GM04504 (cell line): ENCODE measurements around the gene ETFA.
A peak's percentile ranks its signal among the peaks of the same experiment; 100 is the strongest.

Experiments used
- DNase-seq: peaks from one replicate; pipeline ENCODE4 v3.0.0-alpha.2; 2012; ENCODE audit warnings: low read depth

Gene ETFA

DNA sequence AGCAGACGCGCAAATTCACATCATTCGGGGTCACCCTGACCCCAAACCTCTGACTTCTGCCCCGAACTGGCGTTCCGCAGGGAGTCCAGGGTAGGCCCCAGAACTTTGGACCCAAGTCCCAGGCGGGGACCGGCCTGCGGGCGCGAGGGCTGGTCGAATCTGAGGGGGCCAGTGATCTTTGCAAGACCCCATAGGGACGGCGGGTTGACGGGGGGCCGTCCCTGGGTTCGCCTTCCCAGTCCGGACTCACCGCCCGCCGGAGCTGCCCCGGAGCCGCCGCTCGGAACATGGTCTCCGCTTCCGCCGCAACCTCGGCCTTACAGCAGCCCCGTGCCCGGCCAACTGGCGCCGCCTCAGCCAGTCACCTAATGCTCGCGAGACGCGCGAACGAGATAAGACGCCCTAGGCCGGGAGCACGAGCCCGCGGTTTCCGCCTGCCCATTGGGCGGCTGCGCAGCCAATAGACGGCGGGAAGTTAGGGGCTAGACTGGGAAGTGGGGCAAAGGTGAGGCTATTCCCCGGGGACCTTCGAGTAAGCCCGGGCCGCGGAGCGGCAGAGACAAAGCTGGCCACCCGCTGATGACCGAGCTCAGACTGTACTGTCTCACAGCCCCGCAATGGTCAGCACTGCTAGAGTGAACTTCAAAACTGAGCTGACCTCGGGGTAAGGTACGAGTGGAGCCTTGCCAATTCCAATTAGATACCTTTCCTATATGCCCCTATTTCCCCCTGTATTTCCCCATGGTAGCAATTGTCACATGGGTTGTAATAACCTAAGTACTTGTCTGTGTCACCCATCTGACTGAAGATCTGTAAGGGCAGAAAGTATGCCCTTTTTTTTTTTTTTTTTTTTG, at the start of gene ETFA:
Gene ETFA (minus strand): TSS at position 370 of the 854 bp plus-strand sequence. CDS start 81 bp downstream, at position 289.
- DNase-seq, result peak; percentile 94

GRCh38 chr15:76360416-76360815, 49.1 kb upstream of the ETFA start:
- DNase-seq, result no peak

DNA sequence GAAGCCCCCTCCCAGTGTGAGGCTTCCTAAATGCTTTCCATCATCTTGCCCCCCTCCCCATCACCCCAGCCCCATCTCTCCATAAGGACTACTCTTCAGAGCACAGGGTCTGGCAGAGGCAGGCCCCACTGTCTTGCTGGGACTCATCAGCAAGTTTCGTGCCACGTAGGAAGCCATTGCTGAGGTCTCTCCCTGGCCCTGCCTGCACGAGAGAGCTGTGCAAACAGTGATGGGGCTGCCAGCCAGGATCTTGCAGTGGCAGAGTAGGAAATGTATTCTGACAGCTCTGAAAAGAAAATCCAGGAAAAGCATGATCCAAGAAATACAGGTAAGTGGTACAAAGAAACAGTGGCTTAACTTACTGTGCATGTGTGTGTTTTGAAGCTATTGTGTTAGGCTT, 47.9 kb upstream of the ETFA start:
- DNase-seq, result no peak

DNA sequence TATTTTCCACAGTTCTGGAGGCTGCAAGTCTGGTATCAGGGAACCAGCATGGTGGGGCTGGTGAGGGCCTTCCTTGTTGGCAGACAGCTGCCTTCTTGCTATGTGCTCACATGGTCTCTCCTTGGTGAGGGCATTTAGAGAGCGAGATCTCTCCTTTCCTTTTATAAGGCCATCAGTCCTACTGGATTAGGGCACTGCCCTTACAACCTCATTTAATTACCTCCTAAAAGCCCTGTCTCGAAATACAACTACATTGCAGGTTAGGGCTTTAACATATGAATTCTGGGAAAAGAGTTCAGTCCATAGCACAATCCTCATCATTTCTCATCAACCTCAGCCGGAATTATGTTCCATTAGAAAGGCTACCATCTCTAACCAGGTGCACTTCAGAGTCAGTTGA, 47.2 kb upstream of the ETFA start:
- no peak for DNase-seq

DNA sequence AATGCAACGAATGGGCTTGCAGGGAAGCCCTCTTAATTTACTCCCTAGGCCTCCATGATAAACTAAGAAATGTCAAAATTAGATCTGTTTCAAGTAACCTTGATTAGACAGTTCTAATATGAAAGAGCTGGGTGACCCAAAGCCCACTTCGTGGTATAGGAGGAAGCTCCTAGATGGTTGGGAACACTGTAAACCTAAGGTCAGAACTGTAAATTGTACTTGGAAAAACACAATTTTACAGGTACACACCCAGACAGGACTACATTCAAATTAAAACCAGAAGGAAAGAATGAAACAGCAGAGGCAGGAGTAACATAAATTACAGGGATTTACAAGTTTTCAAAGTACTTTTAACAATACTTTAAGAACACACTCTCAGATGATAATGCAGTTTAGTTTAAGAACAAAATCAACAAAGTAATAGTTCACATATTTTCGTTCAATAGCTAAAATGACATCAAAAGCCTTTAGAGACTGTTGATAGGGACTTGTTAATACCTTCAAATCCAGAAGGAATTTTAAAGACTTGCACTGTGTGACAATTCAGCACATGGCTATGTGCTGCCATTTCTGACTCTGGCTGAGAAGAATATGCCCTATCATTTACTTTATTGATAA, 43.7 kb upstream of the ETFA start:
- no peak for DNase-seq

GRCh38 chr15:76353903-76354302, 42.6 kb upstream of the ETFA start:
- no peak for DNase-seq

DNA sequence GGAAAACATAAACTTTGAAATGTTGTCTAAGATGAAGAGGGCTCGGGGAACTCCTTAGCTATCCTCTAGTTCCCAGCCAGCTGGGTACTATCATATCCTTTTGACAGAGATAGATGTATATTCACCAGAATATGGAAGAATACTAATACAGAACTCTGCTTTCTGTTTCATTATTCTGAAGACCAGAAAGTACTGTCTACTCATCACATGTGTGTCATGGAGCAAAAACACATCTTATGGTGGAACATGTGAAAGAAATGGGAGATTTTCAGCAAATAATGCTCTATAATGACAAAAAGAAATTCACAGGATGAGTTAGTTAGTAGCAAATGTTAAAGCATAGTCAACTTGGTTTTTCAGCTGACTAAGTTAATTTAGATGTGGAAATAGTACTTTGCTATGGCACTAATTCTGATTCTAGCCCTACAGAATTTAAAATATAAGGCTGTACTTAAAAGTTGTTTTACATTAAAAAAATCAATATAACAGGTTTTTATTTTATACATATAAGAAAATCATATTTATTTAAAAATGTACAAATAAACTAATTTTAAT, 41.8 kb upstream of the ETFA start:
- DNase-seq, result no peak

DNA sequence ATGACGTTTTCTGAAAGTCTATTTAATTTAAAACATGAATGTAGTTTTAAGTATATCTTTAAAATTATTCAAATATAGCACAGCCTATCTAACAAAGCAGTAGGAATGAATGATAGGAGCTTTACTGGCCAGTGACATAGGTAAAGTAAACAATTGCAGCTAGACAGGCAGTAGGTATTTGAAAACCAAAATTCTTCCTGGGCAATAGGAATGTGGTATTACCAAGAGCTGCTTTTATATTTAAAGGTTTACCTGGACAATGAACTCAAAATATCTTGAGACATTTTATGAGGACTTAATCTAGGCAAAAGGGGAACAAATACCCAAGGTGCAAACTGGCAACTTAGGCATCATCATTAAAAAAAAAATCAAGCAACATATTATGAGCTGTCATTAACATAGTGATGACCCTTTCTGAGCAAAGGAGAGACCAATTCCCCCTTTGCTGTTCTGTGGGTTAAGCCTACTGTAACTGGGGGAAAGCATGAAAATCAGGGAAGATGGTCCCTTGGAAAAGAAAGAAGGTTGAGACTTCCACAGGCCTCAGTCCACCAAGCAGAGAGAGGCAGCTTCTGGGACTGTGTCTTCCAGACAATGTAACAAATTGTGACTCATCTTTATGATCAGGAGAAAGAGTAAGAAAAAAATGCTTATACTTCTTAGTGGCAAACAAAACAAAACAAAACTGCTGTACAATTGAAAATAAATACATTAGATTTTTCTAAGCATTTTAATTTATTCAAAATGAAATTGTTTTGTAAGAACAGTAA, 38.2 kb upstream of the ETFA start:
- no peak for DNase-seq

DNA sequence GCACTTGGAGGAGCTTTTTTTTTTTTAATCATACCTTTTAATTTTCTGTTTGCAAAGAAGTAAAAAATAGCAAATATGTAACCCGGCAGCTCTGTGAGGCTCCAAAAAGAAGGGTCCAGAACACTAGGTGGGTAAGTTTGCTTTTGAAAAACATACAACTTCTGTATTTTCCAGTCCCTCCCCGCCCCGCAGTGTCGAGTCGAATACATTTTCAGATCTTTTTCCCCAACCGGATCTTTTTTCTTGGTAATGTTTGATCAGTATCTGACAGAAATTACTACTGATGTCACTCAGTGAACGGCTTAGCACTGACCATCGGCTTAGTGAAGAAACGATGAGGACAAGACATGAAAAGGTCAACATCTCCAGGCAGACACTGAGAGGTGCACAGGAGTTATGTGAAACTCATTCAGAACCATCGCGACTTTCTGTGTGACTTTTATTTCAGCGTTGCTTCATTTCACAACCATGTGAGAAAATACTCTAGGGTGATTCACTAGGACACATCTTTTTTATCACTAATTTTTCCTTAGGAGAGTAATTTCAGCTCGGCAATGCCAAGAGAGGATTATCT, 36.3 kb upstream of the ETFA start:
- no peak for DNase-seq

DNA sequence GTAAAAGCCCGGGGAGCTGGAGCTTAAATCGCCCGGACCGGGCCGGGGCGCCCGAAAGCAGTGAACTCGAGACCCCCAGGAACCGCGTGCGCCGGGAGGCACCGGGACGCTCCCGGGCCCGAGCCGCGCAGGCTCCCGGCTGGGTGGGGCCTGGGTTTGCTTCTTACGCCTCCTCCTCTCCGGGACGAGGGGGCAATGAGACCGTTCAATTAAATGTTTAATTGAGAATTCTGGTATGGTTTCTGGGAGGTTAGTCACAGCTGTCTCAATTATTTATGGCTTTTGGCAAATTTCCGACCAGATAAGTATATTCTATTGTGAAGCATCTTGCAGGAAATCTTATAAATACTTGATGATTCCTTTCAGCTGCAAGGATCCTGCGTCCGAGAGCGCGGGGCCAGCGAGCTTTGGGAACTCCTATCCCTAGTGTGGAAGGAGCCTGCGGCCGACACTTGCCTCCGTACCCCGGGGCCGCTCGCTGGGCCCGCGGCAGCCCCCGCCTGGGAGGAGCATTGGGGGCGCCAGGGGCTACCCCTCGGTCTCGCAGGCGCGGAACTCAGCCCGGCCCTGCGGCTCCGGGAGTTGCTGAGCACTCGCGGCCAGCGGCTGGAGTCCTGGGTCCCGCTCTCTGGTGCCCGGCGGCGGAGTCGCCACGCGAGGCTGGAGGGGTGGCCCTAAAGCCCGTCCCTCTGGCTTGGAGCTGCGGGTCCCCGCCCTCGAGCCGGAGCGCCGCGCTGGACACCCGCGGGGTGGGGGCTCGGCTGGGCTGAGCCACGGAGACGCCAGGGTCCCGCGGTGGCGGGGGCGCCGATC, 35.6 kb upstream of the ETFA start:
- DNase-seq, result no peak

DNA sequence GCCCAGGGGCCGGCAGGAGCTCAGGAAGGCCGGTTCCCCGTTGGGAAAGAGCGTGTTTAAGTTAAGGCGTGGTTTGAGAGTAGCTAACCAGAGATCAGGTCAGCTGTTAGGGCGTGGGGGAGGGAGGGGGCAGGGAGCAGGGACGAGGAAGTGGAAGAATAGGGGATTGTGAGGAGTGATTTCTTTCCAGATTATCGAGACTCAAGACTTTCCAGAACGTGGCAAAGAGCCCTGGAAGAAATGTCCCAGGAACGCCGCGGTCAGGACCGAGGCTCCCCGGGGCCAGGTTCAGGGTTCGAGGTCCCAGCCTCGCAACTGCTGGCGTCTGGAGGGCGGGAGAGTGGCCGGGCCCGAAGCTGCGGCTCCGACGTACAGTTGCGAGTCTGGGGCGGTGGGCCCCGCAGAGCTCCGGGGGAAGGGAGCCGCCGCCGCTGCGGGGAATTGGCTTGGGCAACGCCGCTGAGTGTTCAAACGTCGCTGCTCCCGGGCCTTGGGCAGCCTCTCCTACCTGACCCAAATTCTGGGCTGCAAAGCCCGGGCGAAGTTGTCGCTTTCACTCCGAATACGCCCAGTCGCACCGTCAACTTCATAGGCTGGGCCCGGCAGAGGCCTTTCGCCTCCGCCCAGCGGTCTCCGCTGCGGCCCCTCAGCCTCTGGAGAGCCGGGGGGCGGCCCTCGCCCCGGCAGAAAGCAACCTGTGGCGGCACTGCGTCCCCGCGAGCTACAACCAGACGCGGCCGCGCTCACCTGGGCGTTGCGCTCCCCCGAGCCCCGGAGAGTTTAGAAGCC, 34.8 kb upstream of the ETFA start:
- no peak for DNase-seq

- no peak for DNase-seq
These were observed 34.3 kb upstream of the ETFA start for GRCh38 chr15:76345583-76345879.

DNA sequence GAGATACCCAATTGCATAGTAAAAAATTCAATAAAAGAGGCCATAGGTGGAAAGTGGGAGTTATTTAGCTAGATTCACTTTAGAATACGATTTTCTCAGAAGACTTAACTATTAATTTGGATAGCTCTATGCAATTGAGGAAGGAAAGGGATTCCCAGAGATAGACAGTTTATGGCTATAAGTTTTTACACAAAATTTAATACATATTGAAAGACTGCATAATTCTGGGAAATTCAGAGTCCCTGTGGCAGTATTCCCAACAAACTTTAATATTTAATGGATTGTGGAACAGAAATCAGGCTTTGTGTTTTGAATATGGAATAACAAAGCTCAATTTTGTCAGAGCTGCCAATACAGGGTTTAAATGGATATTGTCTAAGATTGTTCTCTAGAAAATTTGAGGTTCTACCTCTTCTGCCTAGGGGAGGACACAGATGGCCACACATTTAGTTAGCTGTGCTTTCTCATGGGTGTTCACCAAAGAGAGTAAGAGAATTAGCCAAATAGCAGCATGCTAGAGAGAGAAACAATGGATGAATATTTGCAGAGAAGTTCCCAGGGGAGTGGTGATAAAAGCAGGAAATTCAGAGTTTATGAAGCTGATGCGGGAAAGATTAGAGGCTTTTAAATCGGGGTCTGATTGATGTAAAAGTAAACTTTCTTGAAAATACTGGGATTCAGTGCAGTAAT, 33.8 kb upstream of the ETFA start:
- no peak for DNase-seq

GRCh38 chr15:76343313-76343996, 32.2 kb upstream of the ETFA start:
- DNase-seq, result no peak

DNA sequence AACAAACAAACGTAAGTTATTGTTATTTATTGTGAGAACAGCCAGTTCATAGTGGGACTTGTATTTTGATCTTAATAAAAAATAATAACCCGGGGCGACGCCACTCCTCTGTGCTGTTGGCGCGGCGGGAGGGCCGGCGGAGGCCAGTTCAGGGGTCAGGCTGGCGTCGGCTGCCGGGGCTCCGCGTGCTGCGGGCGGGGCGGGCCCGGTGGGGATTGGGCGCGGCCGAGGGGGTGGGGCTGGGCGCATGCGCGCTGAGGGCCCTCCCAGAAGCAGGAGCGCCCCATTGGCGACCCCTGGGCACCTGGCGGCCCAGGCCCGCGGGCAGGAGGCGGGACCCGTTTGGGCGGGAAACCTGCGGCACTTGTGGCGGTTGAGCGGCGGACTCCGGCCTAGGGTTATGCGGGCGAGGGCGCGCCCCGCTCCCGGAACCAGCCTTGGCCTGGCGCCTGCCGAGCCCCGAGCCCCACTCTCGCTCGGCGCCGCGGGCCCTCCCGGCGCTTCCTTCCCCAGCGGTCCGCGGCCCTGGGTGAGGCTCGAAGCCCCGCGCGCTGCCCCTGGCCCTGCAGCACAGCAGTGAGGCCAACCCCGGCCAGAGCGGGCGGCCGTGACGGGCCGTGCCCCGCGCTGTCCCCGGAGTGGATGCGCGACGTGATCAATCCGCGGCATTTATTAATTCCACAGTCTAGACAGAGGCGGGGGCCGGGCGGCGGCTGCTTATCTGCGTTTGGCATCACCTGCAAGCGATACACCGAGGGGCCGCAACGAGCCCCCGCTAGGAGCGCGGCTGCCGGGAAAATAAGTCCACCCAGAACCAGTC, 31.3 kb upstream of the ETFA start:
- no peak for DNase-seq

DNA sequence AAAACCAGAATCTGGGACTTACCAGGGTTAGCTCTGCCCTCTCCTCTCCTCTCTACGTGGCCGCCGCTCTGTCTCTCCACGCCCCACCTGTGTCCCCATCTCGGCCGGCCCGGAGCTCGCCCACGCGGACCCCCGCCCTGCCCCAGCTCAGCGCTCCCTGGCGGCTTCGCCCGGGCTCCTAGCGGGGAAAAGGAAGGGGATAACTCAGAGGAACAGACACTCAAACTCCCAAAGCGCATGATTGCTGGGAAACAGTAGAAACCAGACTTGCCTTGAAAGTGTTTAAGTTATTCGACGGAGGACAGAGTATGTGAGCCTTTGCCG, 30.8 kb upstream of the ETFA start:
- no peak for DNase-seq

GRCh38 chr15:76341366-76342057, 30.2 kb upstream of the ETFA start:
- DNase-seq, result no peak

GRCh38 chr15:76340803-76341365, 29.6 kb upstream of the ETFA start:
- DNase-seq, result no peak
